ENCODE data around the gene KIF19.

- no peak for TF ChIP-seq CTCF (IDR thresholded peaks at IDR 0.05; ENCODE audit: low read length)
- TF ChIP-seq EZH2 (optimal IDR thresholded peaks at IDR 0.05; ENCODE audit: low read depth, low read length), result no peak
- no peak for TF ChIP-seq EZH2phosphoT487 (IDR thresholded peaks at IDR 0.05; ENCODE audit: low read length)
Measured at GRCh38 chr17:74335529-74336062, 9.6 kb downstream of the KIF19 start.

Data from MM.1S (cell line).